OCI-LY3 (cell line): Measurements from ENCODE around the gene NRG3.

Experiments used
- EZH2phosphoT487 ChIP-seq: fragments of 200-600 bp; shearing (Covaris generic); IDR thresholded peaks from 2 replicates; pipeline ENCODE4 v1.6.1; 2018; ENCODE audit warnings: antibody characterized with exemption, mixed run types, low read depth
- TF ChIP-seq, protein P1 (sequence below): fragments of 200-600, 300-600 bp; sonication (generic); IDR thresholded peaks from 2 replicates; pipeline ENCODE4 v1.5.1; 2014; ENCODE audit warnings: antibody characterized with exemption, low read length, low read depth

DNA sequence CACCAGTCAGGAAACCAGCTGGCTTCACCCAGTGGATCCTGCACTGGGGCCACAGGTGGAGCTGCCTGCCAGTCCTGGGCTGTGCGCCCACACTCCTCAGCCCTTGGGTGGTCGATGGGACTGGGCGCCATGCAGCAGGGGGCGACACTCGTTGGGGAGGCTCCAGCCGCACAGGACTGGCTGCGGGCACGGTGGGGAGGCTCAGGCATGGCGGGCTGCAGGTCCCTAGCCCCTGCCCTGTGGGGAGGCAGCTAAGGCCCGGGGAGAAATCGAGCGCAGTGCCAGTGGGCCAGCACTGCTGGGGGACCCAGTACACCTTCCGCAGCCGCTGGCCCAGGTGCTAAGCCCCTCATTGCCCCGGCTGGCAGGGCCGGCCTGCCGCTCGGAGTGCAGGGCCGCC is 12.4 kb upstream of the NRG3 start:
- TF ChIP-seq, protein P1, sequence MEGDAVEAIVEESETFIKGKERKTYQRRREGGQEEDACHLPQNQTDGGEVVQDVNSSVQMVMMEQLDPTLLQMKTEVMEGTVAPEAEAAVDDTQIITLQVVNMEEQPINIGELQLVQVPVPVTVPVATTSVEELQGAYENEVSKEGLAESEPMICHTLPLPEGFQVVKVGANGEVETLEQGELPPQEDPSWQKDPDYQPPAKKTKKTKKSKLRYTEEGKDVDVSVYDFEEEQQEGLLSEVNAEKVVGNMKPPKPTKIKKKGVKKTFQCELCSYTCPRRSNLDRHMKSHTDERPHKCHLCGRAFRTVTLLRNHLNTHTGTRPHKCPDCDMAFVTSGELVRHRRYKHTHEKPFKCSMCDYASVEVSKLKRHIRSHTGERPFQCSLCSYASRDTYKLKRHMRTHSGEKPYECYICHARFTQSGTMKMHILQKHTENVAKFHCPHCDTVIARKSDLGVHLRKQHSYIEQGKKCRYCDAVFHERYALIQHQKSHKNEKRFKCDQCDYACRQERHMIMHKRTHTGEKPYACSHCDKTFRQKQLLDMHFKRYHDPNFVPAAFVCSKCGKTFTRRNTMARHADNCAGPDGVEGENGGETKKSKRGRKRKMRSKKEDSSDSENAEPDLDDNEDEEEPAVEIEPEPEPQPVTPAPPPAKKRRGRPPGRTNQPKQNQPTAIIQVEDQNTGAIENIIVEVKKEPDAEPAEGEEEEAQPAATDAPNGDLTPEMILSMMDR, result no peak
- no peak for TF ChIP-seq EZH2phosphoT487
